Measurements from ENCODE around the gene HIF1A. TPM values are rescaled to one million over a fixed set of nuclear protein-coding genes. Genes with fewer than 3 reads are reported as not detected.
A peak's percentile ranks its signal among the peaks of the same experiment; 100 is the strongest.

Gene HIF1A
- total RNA-seq, 1 donor from 2014 or later = 42.3 TPM

DNA sequence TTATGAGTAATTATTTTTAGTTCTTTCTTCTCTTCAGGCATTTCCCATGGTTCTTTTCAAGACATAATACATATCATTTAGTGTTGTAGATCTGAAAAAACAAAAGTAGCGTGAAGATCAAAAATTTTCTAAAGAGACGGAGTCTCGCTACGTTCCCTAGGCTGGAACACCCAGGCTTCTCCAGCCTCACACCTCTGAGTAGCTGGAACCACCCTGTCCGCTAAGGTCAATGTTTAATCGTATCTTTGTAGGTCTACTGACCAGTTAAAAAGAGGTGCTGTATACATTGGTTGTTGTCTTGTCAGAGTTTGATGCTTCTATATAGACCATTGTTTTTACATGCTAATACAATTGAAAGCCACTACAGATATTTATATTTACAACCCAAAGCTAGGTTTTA, 1.3 kb upstream of the HIF1A start:
- H3K9ac ChIP-seq (ENCODE audit: low read depth in 1 of 3, low read length in 3 of 3) = no peak overlapping the region
- H3K4me3 ChIP-seq (ENCODE audit: low read length in 3 of 3) = no peak overlapping the region
- peaks cover 5 to 22% (median 7%) of the 10 kb centered on the region in 3 donors for H3K4me1 ChIP-seq (ENCODE audit: control insufficient read depth in 3 of 3, insufficient read depth in 3 of 3, low read length in 3 of 3)
- no peak overlapping the region for H3K27ac ChIP-seq (ENCODE audit: low read depth, low read length)
- H3K36me3 ChIP-seq (ENCODE audit: control insufficient read depth in 3 of 3, insufficient read depth in 3 of 3, low read length in 3 of 3) = no peaks in the 10 kb centered on the region
- H3K27me3 ChIP-seq (ENCODE audit: control insufficient read depth in 3 of 3, insufficient read depth in 3 of 3, low read length in 3 of 3) = no peaks in the 10 kb centered on the region
- H3K9me3 ChIP-seq (ENCODE audit: control insufficient read depth in 3 of 3, low read length in 3 of 3) = no peaks in the 10 kb centered on the region

DNA sequence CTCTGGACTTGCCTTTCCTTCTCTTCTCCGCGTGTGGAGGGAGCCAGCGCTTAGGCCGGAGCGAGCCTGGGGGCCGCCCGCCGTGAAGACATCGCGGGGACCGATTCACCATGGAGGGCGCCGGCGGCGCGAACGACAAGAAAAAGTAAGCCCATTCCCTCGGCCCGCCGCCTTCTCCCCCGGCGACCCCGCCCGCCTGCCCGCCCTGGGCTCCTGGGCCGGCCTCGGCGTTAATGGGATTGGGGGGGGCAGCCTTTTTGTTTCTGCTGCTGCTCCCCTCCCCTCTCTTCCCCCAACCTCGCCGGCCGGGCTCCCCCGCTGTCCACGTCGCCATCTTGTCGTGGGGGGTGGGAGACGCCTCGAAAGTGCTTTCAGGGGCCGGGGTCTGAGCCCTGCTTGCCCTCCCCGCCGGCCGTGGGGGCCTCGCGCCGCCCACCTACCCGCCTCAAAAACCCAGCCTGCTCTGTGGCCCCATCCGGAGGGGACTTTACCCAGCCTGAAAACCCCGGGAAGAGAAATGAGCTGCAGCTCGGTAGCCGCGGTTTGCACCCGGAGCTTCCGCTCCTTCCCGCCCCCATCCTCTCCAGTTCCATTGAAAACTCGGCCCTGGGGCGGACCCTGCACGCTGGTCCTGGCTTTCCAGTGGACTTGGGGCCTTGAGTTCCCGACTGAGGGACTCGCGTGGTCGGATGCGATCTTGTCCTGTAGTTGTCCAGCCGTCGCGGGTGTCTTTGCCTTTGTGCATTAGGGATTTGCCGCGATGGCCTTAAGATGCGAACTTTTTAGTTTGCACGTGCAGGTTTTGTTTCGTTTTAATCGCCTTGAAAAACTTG, 598 bp downstream of the HIF1A start:
- peak overlapping the region; percentile 96 for H3K27ac ChIP-seq (ENCODE audit: low read depth, low read length)
- no peaks in the 10 kb centered on the region for H3K27me3 ChIP-seq (ENCODE audit: control insufficient read depth in 3 of 3, insufficient read depth in 3 of 3, low read length in 3 of 3)
- H3K4me1 ChIP-seq (ENCODE audit: control insufficient read depth in 3 of 3, insufficient read depth in 3 of 3, low read length in 3 of 3) = peaks cover 5 to 24% (median 7%) of the 10 kb centered on the region in 3 donors
- H3K4me3 ChIP-seq (ENCODE audit: low read length in 3 of 3) = peak overlapping the region; percentile 84 to 93 (median 87)
- H3K9me3 ChIP-seq (ENCODE audit: control insufficient read depth in 3 of 3, low read length in 3 of 3) = no peaks in the 10 kb centered on the region
- peak overlapping the region; percentile 90 to 97 (median 92) for H3K9ac ChIP-seq (ENCODE audit: low read depth in 1 of 3, low read length in 3 of 3)
- no peaks in the 10 kb centered on the region for H3K36me3 ChIP-seq (ENCODE audit: control insufficient read depth in 3 of 3, insufficient read depth in 3 of 3, low read length in 3 of 3)

GRCh38 chr14:61696753-61697318, 1.5 kb downstream of the HIF1A start:
- Histone ChIP-seq H3K27me3 (ENCODE audit: control insufficient read depth in 3 of 3, insufficient read depth in 3 of 3, low read length in 3 of 3) (no peaks in the 10 kb centered on the region), H3K4me3 (ENCODE audit: low read length in 3 of 3) (peak overlapping the region; percentile 84 to 93 (median 87)), H3K27ac (ENCODE audit: low read depth, low read length) (peak overlapping the region; percentile 96), H3K9ac (ENCODE audit: low read depth in 1 of 3, low read length in 3 of 3) (peak overlapping the region; percentile 90 to 97 (median 92)), H3K9me3 (ENCODE audit: control insufficient read depth in 3 of 3, low read length in 3 of 3) (no peaks in the 10 kb centered on the region), H3K36me3 (ENCODE audit: control insufficient read depth in 3 of 3, insufficient read depth in 3 of 3, low read length in 3 of 3) (no peaks in the 10 kb centered on the region), H3K4me1 (ENCODE audit: control insufficient read depth in 3 of 3, insufficient read depth in 3 of 3, low read length in 3 of 3) (peaks cover 5 to 21% (median 7%) of the 10 kb centered on the region in 3 donors)

DNA sequence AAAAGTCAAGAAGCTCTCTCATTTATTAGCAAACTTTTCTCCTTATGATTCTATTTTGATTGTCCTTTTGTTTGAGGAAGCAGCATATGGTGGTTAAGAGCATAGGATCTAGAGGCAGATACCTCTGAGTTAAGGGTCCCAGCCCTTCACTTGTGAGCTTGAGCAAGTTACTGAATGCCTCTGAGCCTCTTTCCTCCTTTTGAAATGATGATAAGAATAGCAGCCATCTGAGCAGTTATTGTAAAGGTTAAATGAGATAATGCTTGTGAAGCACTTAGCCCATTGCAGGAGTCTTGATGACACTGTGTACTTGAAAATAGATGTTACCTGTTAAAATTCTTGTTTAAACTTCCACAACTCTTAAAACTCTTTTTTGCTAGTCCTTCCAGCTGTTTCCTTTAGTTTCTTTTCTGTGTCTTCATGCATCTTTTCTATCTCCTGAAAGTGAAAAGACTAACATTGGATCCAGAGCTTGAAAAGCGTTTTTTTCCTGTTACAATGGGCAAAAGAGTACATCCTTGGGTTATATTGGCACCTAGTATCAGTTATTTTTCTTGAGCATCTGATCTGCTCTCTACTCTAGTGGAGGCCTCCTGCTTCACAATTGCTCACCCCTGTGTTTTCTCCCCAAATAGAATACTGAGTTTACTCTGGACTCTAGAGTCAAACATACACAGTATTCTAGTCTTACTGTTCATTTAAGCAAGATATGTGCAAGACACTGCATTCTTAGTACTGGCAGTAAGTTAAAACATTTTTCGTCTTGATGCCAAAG, 3.1 kb downstream of the HIF1A start:
- Histone ChIP-seq H3K4me1 (ENCODE audit: control insufficient read depth in 3 of 3, insufficient read depth in 3 of 3, low read length in 3 of 3) (peaks cover 5 to 21% (median 7%) of the 10 kb centered on the region in 3 donors), H3K36me3 (ENCODE audit: control insufficient read depth in 3 of 3, insufficient read depth in 3 of 3, low read length in 3 of 3) (no peaks in the 10 kb centered on the region), H3K4me3 (ENCODE audit: low read length in 3 of 3) (peak overlapping the region in 1 of 3 donors; percentile 93), H3K9me3 (ENCODE audit: control insufficient read depth in 3 of 3, low read length in 3 of 3) (no peaks in the 10 kb centered on the region), H3K9ac (ENCODE audit: low read depth in 1 of 3, low read length in 3 of 3) (no peak overlapping the region), H3K27ac (ENCODE audit: low read depth, low read length) (peak overlapping the region; percentile 20), H3K27me3 (ENCODE audit: control insufficient read depth in 3 of 3, insufficient read depth in 3 of 3, low read length in 3 of 3) (no peaks in the 10 kb centered on the region)

DNA sequence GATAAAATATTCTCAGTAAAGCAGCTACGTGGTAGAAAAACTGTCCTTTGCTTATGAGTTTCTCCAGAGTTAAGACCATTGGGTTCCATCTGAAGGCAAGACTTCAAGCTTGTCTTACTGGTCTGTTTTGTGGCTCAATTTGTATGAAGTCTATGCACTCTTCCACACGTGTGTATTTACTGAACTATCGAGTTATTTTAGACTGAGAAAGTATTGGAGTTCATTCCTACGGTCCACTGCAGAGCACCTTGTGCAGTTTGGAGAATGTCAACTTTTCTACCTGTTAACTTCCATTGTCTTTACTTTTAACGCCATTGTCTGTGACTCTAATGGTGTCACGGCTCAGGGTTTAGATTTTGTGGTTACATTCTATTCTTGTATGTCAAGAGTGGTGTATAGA, 3.7 kb downstream of the HIF1A start:
- Histone ChIP-seq H3K9me3 (ENCODE audit: control insufficient read depth in 3 of 3, low read length in 3 of 3) (no peaks in the 10 kb centered on the region), H3K36me3 (ENCODE audit: control insufficient read depth in 3 of 3, insufficient read depth in 3 of 3, low read length in 3 of 3) (no peaks in the 10 kb centered on the region), H3K4me3 (ENCODE audit: low read length in 3 of 3) (no peak overlapping the region), H3K4me1 (ENCODE audit: control insufficient read depth in 3 of 3, insufficient read depth in 3 of 3, low read length in 3 of 3) (peaks cover 5 to 21% (median 7%) of the 10 kb centered on the region in 3 donors), H3K27ac (ENCODE audit: low read depth, low read length) (no peak overlapping the region), H3K9ac (ENCODE audit: low read depth in 1 of 3, low read length in 3 of 3) (no peak overlapping the region), H3K27me3 (ENCODE audit: control insufficient read depth in 3 of 3, insufficient read depth in 3 of 3, low read length in 3 of 3) (no peaks in the 10 kb centered on the region)

- Histone ChIP-seq H3K36me3 (ENCODE audit: control insufficient read depth in 3 of 3, insufficient read depth in 3 of 3, low read length in 3 of 3) (no peaks in the 10 kb centered on the region), H3K4me1 (ENCODE audit: control insufficient read depth in 3 of 3, insufficient read depth in 3 of 3, low read length in 3 of 3) (peaks cover 0 to 17% (median 5%) of the 10 kb centered on the region in 3 donors), H3K27ac (ENCODE audit: low read depth, low read length) (no peak overlapping the region), H3K27me3 (ENCODE audit: control insufficient read depth in 3 of 3, insufficient read depth in 3 of 3, low read length in 3 of 3) (no peaks in the 10 kb centered on the region), H3K9me3 (ENCODE audit: control insufficient read depth in 3 of 3, low read length in 3 of 3) (no peaks in the 10 kb centered on the region), H3K9ac (ENCODE audit: low read depth in 1 of 3, low read length in 3 of 3) (no peak overlapping the region), H3K4me3 (ENCODE audit: low read length in 3 of 3) (no peak overlapping the region)
These were observed 5.0 kb downstream of the HIF1A start for GRCh38 chr14:61700104-61700886.

DNA sequence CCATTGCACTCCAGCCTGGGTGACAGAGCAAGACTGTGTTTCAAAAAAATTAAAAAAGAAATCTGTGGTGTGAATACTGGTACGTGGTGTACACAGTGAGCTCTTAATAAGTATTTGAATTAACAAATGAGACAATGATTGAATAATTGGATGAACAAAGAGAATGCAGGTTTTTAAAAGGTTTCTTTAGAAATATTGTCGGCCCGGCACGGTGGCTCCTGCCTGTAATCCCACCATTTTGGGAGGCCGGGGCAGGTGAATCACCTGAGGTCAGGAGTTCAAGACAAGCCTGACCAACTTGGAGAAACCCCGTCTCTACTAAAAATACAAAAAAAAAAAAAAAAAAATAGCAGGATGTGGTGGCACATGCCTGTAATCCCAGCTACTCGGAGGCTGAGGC, 6.6 kb downstream of the HIF1A start:
- H3K4me3 ChIP-seq (ENCODE audit: low read length in 3 of 3) = no peak overlapping the region
- no peaks in the 10 kb centered on the region for H3K9me3 ChIP-seq (ENCODE audit: control insufficient read depth in 3 of 3, low read length in 3 of 3)
- H3K36me3 ChIP-seq (ENCODE audit: control insufficient read depth in 3 of 3, insufficient read depth in 3 of 3, low read length in 3 of 3) = no peaks in the 10 kb centered on the region
- H3K27me3 ChIP-seq (ENCODE audit: control insufficient read depth in 3 of 3, insufficient read depth in 3 of 3, low read length in 3 of 3) = no peaks in the 10 kb centered on the region
- no peak overlapping the region for H3K27ac ChIP-seq (ENCODE audit: low read depth, low read length)
- peaks cover 0 to 19% (median 5%) of the 10 kb centered on the region in 3 donors for H3K4me1 ChIP-seq (ENCODE audit: control insufficient read depth in 3 of 3, insufficient read depth in 3 of 3, low read length in 3 of 3)
- no peak overlapping the region for H3K9ac ChIP-seq (ENCODE audit: low read depth in 1 of 3, low read length in 3 of 3)

- no peak overlapping the region for H3K9ac ChIP-seq (ENCODE audit: low read depth in 1 of 3, low read length in 3 of 3)
- H3K27ac ChIP-seq (ENCODE audit: low read depth, low read length) = no peak overlapping the region
- H3K9me3 ChIP-seq (ENCODE audit: control insufficient read depth in 3 of 3, low read length in 3 of 3) = no peaks in the 10 kb centered on the region
- peaks cover 0 to 8% (median 0%) of the 10 kb centered on the region in 3 donors for H3K4me1 ChIP-seq (ENCODE audit: control insufficient read depth in 3 of 3, insufficient read depth in 3 of 3, low read length in 3 of 3)
- H3K36me3 ChIP-seq (ENCODE audit: control insufficient read depth in 3 of 3, insufficient read depth in 3 of 3, low read length in 3 of 3) = no peaks in the 10 kb centered on the region
- no peak overlapping the region for H3K4me3 ChIP-seq (ENCODE audit: low read length in 3 of 3)
- no peaks in the 10 kb centered on the region for H3K27me3 ChIP-seq (ENCODE audit: control insufficient read depth in 3 of 3, insufficient read depth in 3 of 3, low read length in 3 of 3)
These were observed 8.2 kb downstream of the HIF1A start for GRCh38 chr14:61703342-61704129.

DNA sequence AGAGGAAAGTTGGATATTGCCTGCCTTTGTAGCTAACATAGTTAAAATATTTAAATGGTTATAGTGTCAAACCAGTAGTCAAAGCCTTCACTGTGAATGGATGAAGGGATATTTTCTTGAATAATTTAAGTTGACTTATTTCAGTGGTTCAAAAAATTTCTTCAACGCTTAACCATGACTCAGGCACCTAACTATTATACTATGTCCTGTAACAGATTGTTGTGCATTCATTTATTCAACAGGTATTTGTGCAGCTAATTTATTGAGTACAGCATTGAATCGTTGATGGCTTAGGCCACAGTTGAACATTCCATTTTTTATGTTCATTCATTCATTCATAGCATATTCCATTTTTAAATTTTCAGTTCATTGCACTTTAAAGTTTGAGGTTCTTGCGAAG, 9.2 kb downstream of the HIF1A start:
- Histone ChIP-seq H3K9me3 (ENCODE audit: control insufficient read depth in 3 of 3, low read length in 3 of 3) (no peaks in the 10 kb centered on the region), H3K4me1 (ENCODE audit: control insufficient read depth in 3 of 3, insufficient read depth in 3 of 3, low read length in 3 of 3) (peaks cover 0 to 4% (median 0%) of the 10 kb centered on the region in 3 donors), H3K9ac (ENCODE audit: low read depth in 1 of 3, low read length in 3 of 3) (no peak overlapping the region), H3K4me3 (ENCODE audit: low read length in 3 of 3) (no peak overlapping the region), H3K36me3 (ENCODE audit: control insufficient read depth in 3 of 3, insufficient read depth in 3 of 3, low read length in 3 of 3) (no peaks in the 10 kb centered on the region), H3K27ac (ENCODE audit: low read depth, low read length) (no peak overlapping the region), H3K27me3 (ENCODE audit: control insufficient read depth in 3 of 3, insufficient read depth in 3 of 3, low read length in 3 of 3) (no peaks in the 10 kb centered on the region)
